Activated CD4-positive, alpha-beta T cell treated with anti-CD3 and anti-CD28 coated beads for 36 hours (primary cell): ENCODE results near the gene MORC4. TPM values are rescaled to one million over a fixed set of nuclear protein-coding genes. Genes with fewer than 3 reads are reported as not detected.
"Not testable (repeated sequence)": the region's sequence is repeated elsewhere in the genome, so short reads cannot be mapped to it uniquely, and the experiment has no call there.

Experiments
- ATAC-seq: fragments of 200-7000 bp; cut with Tn5 transposase; one replicate; pipeline ENCODE4 v1.10.0; 2021; ENCODE audit warnings: mild to moderate bottlenecking, moderate library complexity
- CTCF ChIA-PET: fragments of 350-600 bp; sonication (Branson Sonifier 250); formaldehyde crosslinking; loops from one replicate; lab custom pipeline; 2021; ENCODE audit warnings: antibody characterized with exemption; lab: Charles Lee
- POLR2A ChIA-PET: fragments of 350-600 bp; sonication (Branson Sonifier 250); formaldehyde crosslinking; loops from one replicate; lab custom pipeline; 2021; ENCODE audit warnings: antibody characterized with exemption, inconsistent platforms; lab: Charles Lee
- DNase-seq: peaks from one replicate; pipeline ENCODE4 v3.0.0-alpha.2; 2020
- H3K27ac Mint-ChIP-seq: one replicate; pipeline ENCODE4 v1.8.0; 2021; ENCODE audit warnings: mixed read lengths
- H3K27me3 Mint-ChIP-seq: one replicate; pipeline ENCODE4 v1.8.0; 2021; ENCODE audit warnings: mixed read lengths
- H3K36me3 Mint-ChIP-seq: one replicate; pipeline ENCODE4 v1.8.0; 2021; ENCODE audit warnings: low read depth, mixed read lengths
- H3K4me1 Mint-ChIP-seq: one replicate; pipeline ENCODE4 v1.8.0; 2021; ENCODE audit warnings: mixed read lengths
- H3K4me3 Mint-ChIP-seq: one replicate; pipeline ENCODE4 v1.8.0; 2021; ENCODE audit warnings: mild to moderate bottlenecking, moderate library complexity, mixed read lengths
- H3K9me3 Mint-ChIP-seq: one replicate; pipeline ENCODE4 v1.8.0; 2021; ENCODE audit warnings: low read depth, mixed read lengths
- intact Hi-C, 2 experiments: fragments of 100-400 bp; cut with DNase I in 1 of 2; cut with micrococcal nuclease in 1 of 2; formaldehyde crosslinking; loops; one replicate each; pipeline versions ENCODE4 v1.14.2 to v1.15.1; 2022 to 2024; cut with DNase I, micrococcal nuclease
- total RNA-seq, 2 experiments: library from RNA; stranded (reverse); gene quantifications; one replicate each; pipeline ENCODE4 v1.2.3, GENCODE V29; 2021

Gene MORC4
- total RNA-seq, 2 experiments from 2014 or later, result 9.3 to 9.8 TPM

- CTCF ChIA-PET, result no interaction called here
- H3K4me3 Mint-ChIP-seq, result no peak overlapping the region
- intact Hi-C loops, result no loop called here
Measured at GRCh38 chrX:106976416-106976815, 23.6 kb downstream of the MORC4 start.

GRCh38 chrX:106973433-106974149, 26.4 kb downstream of the MORC4 start:
- ATAC-seq, result no peak
- ChIA-PET CTCF (no interaction called here), POLR2A (no interaction called here)
- Mint-ChIP-seq H3K36me3 (peaks cover 22% of the 10 kb centered on the region), H3K27me3 (no peaks in the 10 kb centered on the region), H3K4me1 (no peaks in the 10 kb centered on the region), H3K9me3 (peaks cover 3% of the 10 kb centered on the region), H3K27ac (no peak overlapping the region), H3K4me3 (no peak overlapping the region)
- intact Hi-C loops, result no loop called here
- DNase-seq, result no peak

More at GRCh38 chrX:106976416-106976815, 23.6 kb downstream of the MORC4 start:
- H3K27me3 Mint-ChIP-seq, result no peaks in the 10 kb centered on the region
- ATAC-seq (no peak), DNase-seq (no peak)
- no peaks in the 10 kb centered on the region for H3K9me3 Mint-ChIP-seq
- H3K27ac Mint-ChIP-seq, result no peak overlapping the region
- H3K4me1 Mint-ChIP-seq, result no peaks in the 10 kb centered on the region
- peaks cover 12% of the 10 kb centered on the region for H3K36me3 Mint-ChIP-seq
- POLR2A ChIA-PET, result no interaction called here

- H3K9me3 Mint-ChIP-seq, result peaks cover 3% of the 10 kb centered on the region
- ChIA-PET POLR2A (no interaction called here), CTCF (interaction anchor here (0.6 kb wide), 1 partner anchor 95 kb away, joined by 3 read pairs; no protein-coding TSS in a partner anchor)
- no peaks in the 10 kb centered on the region for H3K4me1 Mint-ChIP-seq
- no peak overlapping the region for H3K4me3 Mint-ChIP-seq
- peaks cover 25% of the 10 kb centered on the region for H3K36me3 Mint-ChIP-seq
- intact Hi-C loops, result no loop called here
- ATAC-seq, result no peak
- no peaks in the 10 kb centered on the region for H3K27me3 Mint-ChIP-seq
- no peak for DNase-seq
- no peak overlapping the region for H3K27ac Mint-ChIP-seq
Measured at GRCh38 chrX:106972896-106973295, 27.1 kb downstream of the MORC4 start.

GRCh38 chrX:106966547-106966946, 33.5 kb downstream of the MORC4 start:
- POLR2A ChIA-PET, H3K4me1 Mint-ChIP-seq, H3K27ac Mint-ChIP-seq, H3K4me3 Mint-ChIP-seq, DNase-seq, intact Hi-C loops, H3K27me3 Mint-ChIP-seq, H3K9me3 Mint-ChIP-seq, ATAC-seq: not testable (repeated sequence)
- peaks cover 31% of the 10 kb centered on the region for H3K36me3 Mint-ChIP-seq
- CTCF ChIA-PET, result interaction anchor here (0.5 kb wide), 1 partner anchor 1573 kb away, joined by 3 read pairs; no protein-coding TSS in a partner anchor

- intact Hi-C loops, result no loop called here
- H3K27ac Mint-ChIP-seq, result no peak overlapping the region
- no peaks in the 10 kb centered on the region for H3K4me1 Mint-ChIP-seq
- ATAC-seq (no peak), DNase-seq (no peak)
- ChIA-PET CTCF (no interaction called here), POLR2A (no interaction called here)
- H3K4me3 Mint-ChIP-seq, result no peak overlapping the region
- no peaks in the 10 kb centered on the region for H3K27me3 Mint-ChIP-seq
- peaks cover 27% of the 10 kb centered on the region for H3K36me3 Mint-ChIP-seq
- peaks cover 3% of the 10 kb centered on the region for H3K9me3 Mint-ChIP-seq
Measured at GRCh38 chrX:106964290-106964689, 35.7 kb downstream of the MORC4 start.

- intact Hi-C loops, result no loop called here
Measured at GRCh38 chrX:106963111-106963510, 36.9 kb downstream of the MORC4 start.

GRCh38 chrX:106959901-106960300, 40.1 kb downstream of the MORC4 start:
- ChIA-PET CTCF (interaction anchor here (0.7 to 1.0 kb wide), 2 partner anchors 656 to 1180 kb away, joined by 3 read pairs; no protein-coding TSS in a partner anchor), POLR2A (no interaction called here)
- DNase-seq (no peak), ATAC-seq (no peak)
- Mint-ChIP-seq H3K36me3 (peaks cover 11% of the 10 kb centered on the region), H3K4me3 (no peak overlapping the region), H3K27me3 (no peaks in the 10 kb centered on the region), H3K9me3 (no peaks in the 10 kb centered on the region), H3K27ac (no peak overlapping the region), H3K4me1 (no peaks in the 10 kb centered on the region)
- intact Hi-C loops, result no loop called here

More at GRCh38 chrX:106963111-106963510, 36.9 kb downstream of the MORC4 start:
- Mint-ChIP-seq H3K27ac (no peak overlapping the region), H3K36me3 (peaks cover 18% of the 10 kb centered on the region), H3K4me3 (no peak overlapping the region), H3K27me3 (no peaks in the 10 kb centered on the region), H3K4me1 (no peaks in the 10 kb centered on the region), H3K9me3 (no peaks in the 10 kb centered on the region)
- ChIA-PET POLR2A (no interaction called here), CTCF (interaction anchor here (0.9 kb wide), 1 partner anchor 99 kb away, joined by 4 read pairs; no protein-coding TSS in a partner anchor)
- ATAC-seq, result no peak
- no peak for DNase-seq

GRCh38 chrX:106957856-106958255, 42.2 kb downstream of the MORC4 start:
- no peak overlapping the region for H3K27ac Mint-ChIP-seq
- ChIA-PET POLR2A (no interaction called here), CTCF (no interaction called here)
- DNase-seq (no peak), ATAC-seq (no peak)
- no peak overlapping the region for H3K4me3 Mint-ChIP-seq
- H3K9me3 Mint-ChIP-seq, result no peaks in the 10 kb centered on the region
- intact Hi-C loops, result no loop called here
- peaks cover 6% of the 10 kb centered on the region for H3K36me3 Mint-ChIP-seq
- H3K27me3 Mint-ChIP-seq, result no peaks in the 10 kb centered on the region
- no peaks in the 10 kb centered on the region for H3K4me1 Mint-ChIP-seq

- Mint-ChIP-seq H3K36me3 (peaks cover 2% of the 10 kb centered on the region), H3K4me3 (no peak overlapping the region), H3K27me3 (no peaks in the 10 kb centered on the region), H3K4me1 (no peaks in the 10 kb centered on the region), H3K27ac (no peak overlapping the region), H3K9me3 (no peaks in the 10 kb centered on the region)
- POLR2A ChIA-PET, result no interaction called here
- intact Hi-C loops, result no loop called here
- DNase-seq (no peak), ATAC-seq (no peak)
- CTCF ChIA-PET, result no interaction called here
Measured at GRCh38 chrX:106955004-106955772, 44.8 kb downstream of the MORC4 start.

- Mint-ChIP-seq H3K27me3 (no peaks in the 10 kb centered on the region), H3K27ac (no peak overlapping the region), H3K9me3 (no peaks in the 10 kb centered on the region), H3K4me3 (no peak overlapping the region), H3K36me3 (peaks cover 6% of the 10 kb centered on the region), H3K4me1 (no peaks in the 10 kb centered on the region)
- ATAC-seq, result no peak
- ChIA-PET POLR2A (no interaction called here), CTCF (no interaction called here)
- intact Hi-C loops, result loop anchor here in 1 of 2 experiments (5.0 kb wide), 1 partner anchor 472 kb away; no protein-coding TSS in a partner anchor
- DNase-seq, result no peak
Measured at GRCh38 chrX:106954041-106954440, 46.0 kb downstream of the MORC4 start.

- ATAC-seq (no peak), DNase-seq (no peak)
- no peaks in the 10 kb centered on the region for H3K4me1 Mint-ChIP-seq
- intact Hi-C loops, result loop anchor here (1.0 to 5.0 kb wide), 4 partner anchors 55 to 471 kb away; no protein-coding TSS in a partner anchor
- H3K36me3 Mint-ChIP-seq, result peaks cover 6% of the 10 kb centered on the region
- POLR2A ChIA-PET, result no interaction called here
- H3K27me3 Mint-ChIP-seq, result no peaks in the 10 kb centered on the region
- CTCF ChIA-PET, result interaction anchor here (1.0 kb wide), 1 partner anchor 54 kb away, joined by 3 read pairs; no protein-coding TSS in a partner anchor
- no peak overlapping the region for H3K27ac Mint-ChIP-seq
- no peaks in the 10 kb centered on the region for H3K9me3 Mint-ChIP-seq
- H3K4me3 Mint-ChIP-seq, result no peak overlapping the region
Measured at GRCh38 chrX:106952988-106953387, 47.0 kb downstream of the MORC4 start.
